H1 (cell line): ENCODE data around the gene TARS3. TPM values are rescaled to one million over a fixed set of nuclear protein-coding genes. Genes with fewer than 3 reads are reported as not detected.

ENCODE experiments used
- EZH2 ChIP-seq: fragments of 200-600 bp; sonication (generic); IDR thresholded peaks from 2 replicates; pipeline ENCODE4 v1.7.1; 2012; ENCODE audit warnings: low read depth, mild to moderate bottlenecking, moderate library complexity, low read length, inconsistent platforms; ENCODE audit not compliant: severe bottlenecking
- GTF2F1 ChIP-seq: IDR thresholded peaks from 2 replicates; pipeline ENCODE4 v1.6.1; 2012; ENCODE audit warnings: low read depth, low read length, improper control_type of control experiment, borderline replicate concordance
- MAFK ChIP-seq: IDR thresholded peaks from 2 replicates; pipeline ENCODE4 v1.6.1; 2012; ENCODE audit warnings: low read depth, mild to moderate bottlenecking, improper control_type of control experiment, low read length
- TCF12 ChIP-seq: IDR thresholded peaks from 2 replicates; pipeline ENCODE4 v1.6.1; 2011; ENCODE audit warnings: low read depth, mild to moderate bottlenecking, low read length
- polyA plus RNA-seq, 7 experiments: library from polyadenylated mRNA; depleted of rRNA in 3 of 7; stranded (reverse) in 5 of 7; unstranded in 2 of 7; fragments of >200 nt in 5 of 7; fragments of 200-250 nt in 2 of 7; gene quantifications; 1 replicate in 5 of 7; 2 replicates in 1 of 7; 4 replicates in 1 of 7; pipeline versions ENCODE4 v1.2.1 to v1.2.3, GENCODE V29; 2011 to 2013; ENCODE audit warnings: missing spikeins in 2 of 7, mixed read lengths in 2 of 7
- total RNA-seq: library from RNA; stranded (reverse); fragmentation: NEBNext Ultra II Directional; extraction: Animal tissue kit (Norgen Biotek cat#: 25700); gene quantifications from 2 replicates; pipeline ENCODE4 v1.2.1, GENCODE V29; 2021

The TARS3 gene
- total and polyA plus RNA-seq, 2 of the 8 experiments (the other 6 are each of a cell fraction or from before 2014, with no cell fraction given) = 2.1 to 13.9 TPM

DNA sequence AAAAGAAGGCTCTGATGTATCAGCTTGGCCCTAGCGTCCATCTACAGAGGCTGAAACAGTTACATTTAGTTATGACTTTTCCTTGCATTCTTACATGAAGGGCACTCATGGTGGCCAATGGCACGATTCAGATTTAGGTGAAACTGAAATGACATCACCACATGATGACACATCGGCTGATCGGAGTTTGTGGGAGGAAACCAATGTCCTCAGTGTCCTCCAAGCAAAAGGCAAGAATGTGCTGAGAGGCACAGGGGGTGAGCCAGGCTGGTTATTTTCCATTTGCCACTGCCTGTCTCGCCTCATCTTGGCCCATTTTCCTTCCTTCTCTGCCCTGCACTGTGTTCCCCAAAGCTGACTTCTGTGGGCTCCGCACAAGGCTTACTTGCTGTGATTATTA lies 34.4 kb downstream of the TARS3 start (continued):
- no peak for TF ChIP-seq TCF12
- no peak for TF ChIP-seq GTF2F1
- TF ChIP-seq EZH2 = no peak
- TF ChIP-seq MAFK = no peak
